ENCODE data around the gene RND1.

RND1 gene

DNA sequence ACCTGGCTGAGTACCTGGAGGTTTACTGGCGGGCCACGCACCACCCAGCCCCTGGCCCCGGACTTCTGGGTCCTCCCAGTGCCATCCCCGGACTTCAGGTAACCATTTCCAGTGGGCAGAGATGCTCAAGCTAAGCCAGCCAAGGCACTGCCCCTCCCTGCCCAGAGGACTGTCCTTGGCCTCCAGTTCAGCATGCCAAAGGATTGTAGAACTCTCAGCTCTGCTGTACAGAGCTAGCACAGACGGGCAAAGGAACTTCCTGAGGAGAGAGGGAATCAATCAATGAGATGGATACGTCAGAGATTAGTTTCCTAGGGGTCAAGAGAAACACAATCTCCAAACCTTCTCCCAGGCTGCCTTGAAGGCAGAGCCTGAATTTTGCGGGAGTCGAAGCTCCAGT, 38.6 kb downstream of the RND1 start:
- no peak for DNase-seq

DNA sequence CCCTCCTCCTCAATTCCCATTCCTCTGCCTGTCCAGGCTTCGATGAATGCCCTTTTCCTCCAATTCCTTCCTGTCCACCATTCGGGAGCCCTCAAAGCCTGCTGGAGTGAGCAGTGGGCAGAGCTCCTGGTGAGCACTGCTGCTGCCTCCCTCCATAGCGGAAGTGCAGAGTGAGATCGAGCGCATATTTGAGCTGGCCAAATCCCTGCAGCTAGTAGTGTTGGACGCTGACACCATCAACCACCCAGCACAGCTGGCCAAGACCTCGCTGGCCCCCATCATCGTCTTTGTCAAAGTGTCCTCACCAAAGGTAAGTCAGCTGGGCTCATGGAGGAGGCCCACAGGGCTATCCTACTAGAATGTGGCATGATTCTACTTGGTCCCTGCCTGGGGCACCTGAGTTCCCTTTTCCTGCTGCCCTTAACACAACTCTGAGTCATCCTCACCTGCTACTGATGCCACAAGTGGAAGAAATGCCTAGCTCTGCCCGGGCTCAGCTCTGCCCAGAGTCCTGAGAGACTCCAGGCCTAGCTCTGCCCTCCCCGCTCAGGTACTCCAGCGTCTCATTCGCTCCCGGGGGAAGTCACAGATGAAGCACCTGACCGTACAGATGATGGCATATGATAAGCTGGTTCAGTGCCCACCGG, 39.3 kb downstream of the RND1 start:
- no peak for DNase-seq

DNA sequence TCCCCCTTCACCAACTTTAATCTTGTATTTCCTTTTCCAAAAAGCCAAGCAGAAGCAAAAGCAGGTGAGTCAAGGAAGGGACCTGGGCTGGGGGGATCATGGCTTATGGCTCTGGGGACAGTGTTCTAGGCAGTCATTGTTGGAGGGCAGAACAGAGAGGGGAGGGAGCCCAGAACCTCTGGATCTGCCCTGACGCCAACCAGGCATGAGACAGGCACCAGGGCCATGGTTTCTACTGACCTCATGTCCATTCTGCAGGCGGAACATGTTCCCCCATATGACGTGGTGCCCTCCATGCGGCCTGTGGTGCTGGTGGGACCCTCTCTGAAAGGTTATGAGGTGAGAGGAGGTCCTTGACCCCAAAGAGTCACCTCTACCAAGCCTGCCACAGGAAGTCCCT, 40.8 kb downstream of the RND1 start:
- DNase-seq = no peak

DNA sequence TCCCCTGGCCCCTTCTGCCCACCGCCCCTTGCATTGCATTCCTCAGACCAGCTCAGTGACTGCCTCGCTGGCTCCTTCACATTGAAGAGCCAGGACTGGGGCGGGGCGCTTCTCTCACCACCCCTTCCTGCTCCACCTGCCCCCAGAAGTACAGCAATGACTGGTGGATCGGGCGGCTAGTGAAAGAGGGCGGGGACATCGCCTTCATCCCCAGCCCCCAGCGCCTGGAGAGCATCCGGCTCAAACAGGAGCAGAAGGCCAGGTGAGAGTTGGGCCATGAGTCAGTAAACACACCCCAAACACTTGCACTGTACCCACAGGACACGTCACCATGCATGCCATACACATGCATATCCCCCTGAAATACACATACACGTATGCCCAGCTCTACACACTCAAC, 41.6 kb downstream of the RND1 start:
- DNase-seq = no peak

DNA sequence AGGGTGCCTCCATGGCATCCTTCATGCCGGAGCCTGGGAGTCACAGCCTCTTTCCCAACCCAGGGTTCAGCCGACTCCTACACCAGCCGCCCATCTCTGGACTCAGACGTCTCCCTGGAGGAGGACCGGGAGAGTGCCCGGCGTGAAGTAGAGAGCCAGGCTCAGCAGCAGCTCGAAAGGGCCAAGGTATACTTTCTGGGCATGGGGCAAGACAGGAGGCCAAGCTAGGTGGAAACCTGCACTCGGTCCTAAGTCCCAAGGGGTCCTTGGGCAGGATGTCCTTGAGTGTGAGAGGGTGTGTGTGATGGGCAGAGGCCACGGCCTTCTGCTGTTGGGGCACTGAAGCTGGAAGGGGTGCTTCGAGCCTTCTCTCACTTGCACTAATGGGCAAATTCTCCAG, 42.4 kb downstream of the RND1 start:
- no peak for DNase-seq

DNA sequence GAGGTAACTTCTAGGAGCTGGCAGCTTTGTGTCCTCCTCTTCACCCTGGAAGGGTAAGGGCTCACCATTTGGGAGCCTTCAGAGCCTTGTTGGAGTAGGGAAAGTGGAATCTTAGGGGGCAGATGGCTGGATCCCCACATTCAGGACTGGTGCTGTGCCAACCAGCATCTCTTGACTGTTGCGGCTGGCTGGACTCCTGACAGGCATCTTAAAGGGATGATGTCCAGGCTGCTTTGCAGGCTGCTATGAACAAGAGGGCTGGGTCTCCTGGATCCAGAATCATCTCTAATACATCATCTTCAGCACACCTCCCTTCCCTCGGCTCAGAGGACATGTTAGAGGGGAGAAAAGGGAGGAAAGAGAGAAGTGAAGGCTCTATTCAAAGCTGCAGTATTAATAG, 43.0 kb downstream of the RND1 start:
- no peak for DNase-seq

DNA sequence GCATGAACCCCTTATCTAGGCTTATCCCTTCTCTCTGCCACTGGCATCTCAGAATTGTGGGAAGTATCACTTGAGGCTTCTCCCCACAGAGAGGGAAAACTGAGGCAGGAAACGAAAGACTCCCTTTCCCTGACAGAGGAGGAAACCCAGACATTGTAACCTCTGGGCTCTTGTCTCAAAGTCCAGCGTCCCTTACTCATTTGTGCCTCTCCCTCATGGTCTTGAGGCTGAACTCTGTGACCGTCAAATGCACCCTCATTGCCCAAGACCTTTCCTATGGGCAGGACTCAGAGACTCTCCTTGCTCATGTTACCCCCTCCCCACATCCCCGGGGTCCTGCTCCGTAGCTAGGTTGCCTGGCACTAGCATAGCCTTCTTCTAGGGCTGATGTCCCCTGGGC, 43.5 kb downstream of the RND1 start:
- DNase-seq = no peak

DNA sequence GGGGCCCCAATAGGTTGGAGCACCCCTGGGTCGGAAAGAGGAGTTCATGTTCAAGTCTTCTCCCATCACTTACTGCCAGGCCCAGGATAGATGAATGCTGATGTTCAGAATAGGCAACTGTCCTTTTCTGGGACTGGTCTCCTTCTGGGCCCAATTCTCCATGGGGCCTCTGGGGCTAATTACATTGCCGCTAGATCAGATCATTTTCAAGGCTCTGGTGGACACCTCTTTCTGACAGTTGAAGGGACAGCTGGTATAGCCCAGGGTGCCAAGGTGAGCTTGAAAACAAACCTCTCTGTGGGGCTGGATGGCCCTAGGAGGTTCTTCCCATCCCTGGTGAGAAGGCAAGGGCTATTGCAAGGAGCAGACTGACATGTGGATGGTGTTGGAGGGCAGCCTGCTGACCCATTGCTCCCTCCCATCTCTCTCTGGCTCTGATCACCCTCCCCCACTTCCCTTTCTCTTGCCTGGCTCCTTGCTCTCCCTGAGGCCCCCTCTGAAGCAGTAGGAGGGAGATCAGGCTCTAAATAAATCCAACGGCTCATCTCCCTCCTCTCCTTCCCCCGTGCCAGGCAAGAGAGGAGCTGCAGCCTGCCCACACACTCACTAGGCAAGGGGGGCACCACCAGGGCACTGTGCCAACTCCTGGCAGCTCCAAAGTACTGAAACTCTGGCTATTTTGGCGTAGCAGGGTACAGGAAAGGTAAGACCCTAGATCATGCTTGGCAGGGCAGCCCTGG, 45.5 kb downstream of the RND1 start:
- DNase-seq = no peak

DNA sequence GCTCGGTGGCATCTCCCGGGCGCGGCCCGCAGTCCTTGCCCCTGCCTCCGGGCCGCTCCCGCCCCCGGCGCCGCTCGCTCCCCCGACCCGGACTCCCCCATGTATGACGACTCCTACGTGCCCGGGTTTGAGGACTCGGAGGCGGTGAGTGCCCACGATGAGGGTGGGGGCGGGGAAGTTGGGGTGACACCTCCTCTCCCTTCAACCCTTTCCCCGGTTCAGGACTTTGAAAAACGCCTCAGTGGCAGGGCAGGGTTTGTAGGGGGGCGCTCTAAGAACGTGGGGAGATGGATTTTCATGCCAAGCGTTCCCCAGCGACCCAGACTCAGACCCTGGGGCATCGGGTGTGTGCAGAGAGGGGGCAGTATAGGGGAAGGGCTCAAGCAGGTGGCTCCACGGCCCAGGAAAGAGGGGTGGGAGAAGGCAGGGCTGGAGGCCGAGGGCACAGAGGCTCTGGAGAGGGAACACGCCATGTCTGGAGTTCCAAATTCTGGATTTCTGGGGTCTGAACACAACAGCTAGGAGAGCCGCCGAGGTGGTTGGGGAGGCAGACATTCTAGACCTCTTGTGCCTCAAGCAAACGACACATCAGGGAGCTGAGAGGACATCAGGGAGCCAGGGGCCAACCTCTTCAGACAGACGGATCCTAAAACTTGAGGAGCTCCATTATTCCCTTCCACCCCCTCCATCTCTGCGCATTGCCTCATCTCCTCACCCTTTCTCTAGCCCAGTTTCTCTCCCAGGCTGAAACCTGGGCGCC, 46.7 kb downstream of the RND1 start:
- peak; percentile 38 for DNase-seq

DNA sequence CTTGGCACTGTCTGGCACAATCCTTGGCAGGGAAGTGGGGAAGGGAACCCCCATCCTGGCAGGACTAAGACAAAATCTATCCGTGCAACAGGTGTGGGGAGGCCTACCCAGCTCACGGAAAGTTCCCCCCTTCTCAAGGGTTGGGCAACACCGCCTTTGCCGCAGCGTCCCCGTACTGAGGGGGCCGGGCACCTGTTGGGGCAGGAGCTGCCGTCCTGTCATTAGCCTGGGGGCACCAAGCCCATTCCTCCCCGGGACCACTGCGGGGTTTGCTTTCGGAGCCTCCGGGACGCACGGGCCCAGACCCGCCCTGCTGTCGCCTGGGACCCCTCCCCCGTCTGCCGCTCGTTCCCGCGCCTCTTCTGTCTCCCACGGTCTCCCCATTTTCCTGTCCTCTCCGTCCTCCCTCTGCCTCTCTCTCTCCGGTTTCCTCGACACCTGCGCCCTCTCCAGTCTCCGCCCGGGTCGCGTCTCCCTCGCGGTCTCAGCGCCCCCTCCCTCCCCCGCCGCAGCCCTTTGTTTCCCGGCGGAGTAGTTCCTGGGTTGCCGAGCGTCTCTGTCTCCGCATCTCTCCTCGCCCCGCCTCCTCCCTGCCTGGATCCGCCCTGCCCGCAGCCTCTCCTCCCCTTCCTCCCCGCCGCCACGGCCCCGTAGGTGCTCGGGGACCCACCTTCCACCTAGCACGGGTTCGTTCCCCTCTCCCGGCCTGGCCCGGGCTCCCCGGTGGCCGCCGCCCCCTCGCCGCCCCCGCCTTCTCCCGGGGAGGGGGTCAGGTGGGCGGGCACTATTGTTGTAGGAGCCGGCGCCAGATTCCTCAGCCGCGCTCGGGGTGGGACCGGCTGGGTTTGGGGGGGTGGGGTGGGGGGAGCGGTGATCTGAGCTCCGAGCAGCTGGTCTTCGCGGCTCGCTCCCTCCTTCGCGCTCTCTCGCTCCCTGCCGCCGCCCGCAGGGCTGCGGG, 47.5 kb downstream of the RND1 start, which contains the start of gene CACNB3:
CACNB3 (plus strand) TSS at position 624 of the 958 bp plus-strand sequence. CDS start 434 bp downstream, outside the sequence.
- peak; percentile 56 for DNase-seq

DNA sequence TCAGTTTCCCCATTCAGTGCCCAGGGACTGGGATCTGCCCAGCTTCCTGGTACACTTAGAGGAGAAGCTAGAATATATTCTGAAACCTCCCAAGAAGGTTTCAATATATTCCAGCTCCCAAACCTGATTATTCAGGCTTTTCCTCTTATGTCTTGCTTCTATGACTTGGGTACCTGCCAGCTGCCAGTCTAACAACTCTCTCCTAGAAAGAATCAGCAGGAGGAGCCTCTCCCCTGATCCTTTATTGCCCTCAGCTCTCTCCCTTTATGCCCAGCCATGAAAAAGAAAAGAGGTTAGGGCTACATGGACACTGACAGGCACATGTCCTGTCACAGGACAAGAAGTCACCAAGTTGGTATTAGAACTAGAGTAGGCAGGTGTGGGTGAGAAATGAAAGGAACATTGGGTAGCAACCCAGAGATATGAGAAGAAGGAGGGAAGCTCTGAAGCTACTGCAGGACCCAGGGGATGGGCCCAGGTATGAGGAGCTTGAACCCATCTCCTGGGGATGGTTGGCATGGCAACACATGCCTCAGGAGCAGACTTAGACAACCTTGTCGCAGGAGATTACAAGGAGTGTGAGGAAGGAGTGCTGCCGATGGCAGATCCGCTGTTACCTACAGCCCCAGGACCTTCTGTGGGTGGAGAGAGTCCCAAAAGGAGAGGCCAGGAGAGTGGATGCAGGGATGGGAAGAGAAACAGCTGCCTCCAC, 49.4 kb downstream of the RND1 start:
- no peak for DNase-seq

DNA sequence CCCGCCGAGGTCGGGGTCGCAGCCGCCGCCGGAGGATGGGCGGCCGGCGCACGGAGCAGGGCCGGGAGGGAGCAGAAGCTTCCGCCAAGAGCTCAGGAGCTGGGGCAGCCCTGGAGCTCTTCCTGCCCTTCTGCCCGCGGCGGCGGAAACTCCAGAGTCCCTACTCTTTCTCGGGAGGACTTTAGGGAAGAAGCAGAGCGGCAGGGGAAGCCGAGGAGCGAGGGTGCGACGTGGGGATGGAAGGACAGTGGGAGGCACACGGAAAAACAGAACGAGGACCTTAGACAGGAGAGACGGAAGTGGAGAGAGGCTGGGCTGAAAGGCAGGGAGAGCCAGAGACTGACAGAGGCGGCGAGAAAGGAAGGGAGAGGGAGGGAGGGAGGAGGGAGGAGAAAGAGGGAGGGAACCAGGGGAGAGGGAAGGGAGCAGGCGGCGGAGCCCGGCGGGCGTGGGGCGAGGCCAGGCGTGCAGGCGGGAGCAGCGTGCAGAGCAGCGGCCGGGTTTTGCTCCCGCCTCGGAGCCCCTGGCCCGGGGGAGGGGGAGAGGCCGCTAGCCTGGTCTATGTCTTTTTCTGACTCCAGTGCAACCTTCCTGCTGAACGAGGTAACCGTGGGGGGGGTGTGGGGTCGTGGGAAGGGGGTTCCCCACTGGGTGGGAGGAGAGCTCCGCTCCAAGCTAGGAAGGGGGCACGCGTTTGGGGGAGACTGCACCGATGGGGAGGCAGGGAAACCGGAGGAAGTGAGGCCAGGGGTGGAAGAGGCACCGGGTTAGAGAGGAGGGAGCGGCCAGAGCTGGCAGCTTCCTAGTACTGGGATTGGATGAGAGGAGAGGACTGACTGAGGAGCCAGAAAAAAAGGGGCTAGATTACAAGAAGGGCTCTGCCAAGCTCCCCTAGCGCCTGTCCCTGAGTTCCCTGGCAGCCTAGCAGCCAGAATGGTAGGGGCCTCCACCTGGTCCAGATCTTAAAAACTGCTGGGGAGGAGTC, 50.3 kb downstream of the RND1 start:
- peak; percentile 82 for DNase-seq

DNA sequence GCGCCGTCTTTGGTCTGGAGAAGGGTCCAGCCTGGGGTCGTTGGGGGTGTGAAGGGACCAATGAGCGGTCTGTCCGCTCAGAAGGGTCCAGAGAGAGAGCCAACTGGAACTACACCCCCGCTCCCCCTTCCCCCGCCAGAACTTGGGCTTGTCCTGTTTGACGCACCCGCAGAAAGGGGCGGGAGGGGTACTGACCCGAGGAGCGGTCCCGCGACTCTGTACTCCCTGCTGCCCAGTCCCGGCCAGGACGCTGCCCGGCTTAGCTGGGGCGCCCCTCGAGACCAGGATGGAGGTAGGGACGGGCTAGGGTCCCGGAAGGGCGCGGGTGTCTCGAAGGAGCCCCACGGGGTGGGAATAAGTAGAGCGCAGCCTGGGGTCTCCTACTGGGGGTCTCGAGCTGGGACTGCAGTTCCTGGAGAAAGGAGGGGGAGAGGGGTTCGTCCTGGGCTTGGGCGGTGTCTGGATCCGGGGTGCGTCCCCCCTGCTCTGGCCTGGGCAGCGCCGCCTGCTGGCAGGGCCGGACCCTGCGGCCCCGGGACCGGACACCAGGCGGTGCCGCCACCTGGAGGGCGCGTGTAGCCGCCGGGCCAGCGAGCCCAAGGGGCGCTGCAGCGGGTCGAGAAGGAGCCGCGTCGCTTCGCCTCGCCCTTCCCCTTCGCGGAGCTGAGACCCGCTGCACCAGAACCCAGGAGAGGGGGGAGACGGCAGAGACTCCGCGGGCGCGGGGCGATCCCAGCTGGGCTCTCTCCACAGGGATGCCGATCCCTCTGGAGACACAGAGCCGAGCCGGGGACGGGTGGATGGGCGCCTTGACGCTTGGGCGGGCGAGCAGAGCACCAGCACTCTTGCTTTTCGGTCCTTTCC, 51.2 kb downstream of the RND1 start:
- DNase-seq = peak; percentile 24

DNA sequence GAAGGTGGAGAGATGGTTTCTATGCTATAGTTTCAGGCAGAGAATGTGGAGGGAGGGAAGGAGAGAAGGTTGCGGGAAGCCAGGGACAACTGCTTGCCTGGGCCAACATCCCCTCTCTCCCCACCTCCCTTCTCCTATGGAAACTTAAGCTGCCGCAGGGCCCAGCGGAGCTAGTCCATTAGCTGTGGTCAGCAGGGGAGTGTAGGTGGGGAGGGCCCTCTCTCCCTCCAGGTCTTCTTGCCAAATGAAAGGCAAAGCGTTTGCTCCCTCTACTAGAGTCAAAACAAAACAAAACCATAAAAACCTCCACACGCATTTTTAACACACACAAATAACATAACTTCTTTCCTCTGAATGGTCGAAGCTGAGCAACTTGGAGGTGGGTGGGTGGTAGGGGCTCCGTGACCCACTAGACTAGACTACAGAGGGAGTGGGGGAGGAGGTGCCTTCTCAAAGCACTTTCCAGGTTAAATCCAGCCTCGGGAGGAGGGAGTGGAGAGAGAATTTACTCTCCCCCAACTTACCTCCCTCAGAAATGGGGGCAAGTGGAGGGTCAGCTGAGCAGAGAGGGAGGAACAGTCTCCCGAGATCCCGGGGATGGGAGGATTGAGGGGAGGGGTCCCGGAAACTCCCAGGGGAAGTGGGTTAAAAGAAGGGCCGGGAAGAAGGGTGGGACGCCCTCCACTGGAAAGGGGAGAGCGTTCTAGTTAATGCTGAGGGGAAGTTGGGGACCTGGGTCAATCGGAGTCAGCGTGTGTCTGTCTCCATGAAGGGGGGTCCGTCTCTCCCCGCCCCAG, 52.0 kb downstream of the RND1 start:
- DNase-seq = no peak

DNA sequence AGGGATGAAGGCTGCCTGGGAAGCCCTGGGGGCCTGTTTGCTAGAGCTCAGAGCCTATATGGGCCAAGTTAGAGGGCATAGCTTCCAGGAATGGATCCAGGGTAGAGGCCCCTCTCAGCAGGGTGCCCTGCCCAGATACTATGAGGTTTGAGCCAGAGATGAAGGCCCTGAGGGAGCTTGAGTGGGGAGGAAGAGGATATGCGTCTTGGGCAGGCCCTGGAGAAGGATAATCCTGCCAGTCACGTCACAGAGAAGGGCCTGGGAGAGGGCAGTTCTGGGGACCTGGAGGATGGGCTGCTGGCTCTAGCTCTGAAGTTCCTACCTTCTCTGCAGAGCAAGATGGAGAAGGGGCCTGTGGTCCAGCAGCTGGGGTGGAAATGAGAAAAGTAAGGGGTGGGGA, 53.3 kb downstream of the RND1 start:
- DNase-seq = no peak

DNA sequence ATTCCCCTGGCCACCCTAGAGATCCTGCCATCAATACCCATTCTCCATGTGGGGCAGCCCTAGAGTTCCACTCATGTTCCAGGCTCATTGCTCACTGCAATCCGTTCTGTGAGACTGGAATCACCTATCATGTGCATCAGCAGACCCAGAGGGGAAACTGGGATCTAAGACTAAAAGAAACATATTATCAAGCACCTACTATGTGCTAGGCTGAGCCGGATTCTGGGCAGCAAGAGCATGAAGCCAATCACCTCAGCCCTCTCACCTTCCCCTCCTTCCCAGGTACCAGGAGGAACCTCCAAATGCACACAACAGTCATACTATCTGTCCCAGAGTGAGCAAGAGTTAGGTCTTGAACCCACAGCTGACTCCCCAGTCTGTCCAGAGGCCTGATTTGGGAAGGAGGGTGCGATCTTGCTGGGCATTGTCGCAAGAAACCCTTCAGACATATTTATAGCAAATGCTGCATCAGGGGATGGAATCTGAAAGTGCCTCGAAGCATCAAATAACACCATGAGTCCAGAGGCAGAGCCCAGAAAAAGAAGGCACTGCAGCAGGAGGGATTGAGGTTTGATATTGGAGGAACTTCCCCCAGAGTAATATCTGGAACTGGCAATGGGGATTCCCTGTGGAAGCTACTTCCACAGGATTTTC, 54.1 kb downstream of the RND1 start:
- no peak for DNase-seq

DNA sequence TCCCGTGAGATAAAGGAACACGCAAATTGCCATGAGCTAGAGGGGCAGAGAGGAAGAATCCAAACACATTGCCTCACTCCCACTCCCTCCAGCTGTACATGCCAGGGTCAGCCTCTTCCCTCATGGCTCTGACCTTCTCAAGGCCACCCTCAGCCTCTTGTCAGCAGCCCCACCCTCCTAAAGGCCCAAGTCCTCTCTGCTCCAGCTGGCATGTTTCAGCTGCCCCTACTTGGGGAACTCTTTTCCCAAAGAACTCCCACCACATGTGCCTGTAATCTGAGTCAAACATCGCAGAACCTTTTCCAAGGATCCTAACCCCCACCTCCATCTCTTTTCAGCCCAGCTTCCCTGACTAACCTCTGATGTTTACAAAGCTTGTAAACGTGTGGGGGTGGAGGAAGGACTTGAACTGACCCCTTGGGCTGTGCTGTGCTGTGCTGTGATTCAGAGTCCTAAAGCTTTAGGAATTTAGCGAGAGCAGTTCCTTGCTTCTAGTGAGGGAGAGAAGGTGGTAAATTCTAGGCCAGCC, 54.7 kb downstream of the RND1 start:
- no peak for DNase-seq

DNA sequence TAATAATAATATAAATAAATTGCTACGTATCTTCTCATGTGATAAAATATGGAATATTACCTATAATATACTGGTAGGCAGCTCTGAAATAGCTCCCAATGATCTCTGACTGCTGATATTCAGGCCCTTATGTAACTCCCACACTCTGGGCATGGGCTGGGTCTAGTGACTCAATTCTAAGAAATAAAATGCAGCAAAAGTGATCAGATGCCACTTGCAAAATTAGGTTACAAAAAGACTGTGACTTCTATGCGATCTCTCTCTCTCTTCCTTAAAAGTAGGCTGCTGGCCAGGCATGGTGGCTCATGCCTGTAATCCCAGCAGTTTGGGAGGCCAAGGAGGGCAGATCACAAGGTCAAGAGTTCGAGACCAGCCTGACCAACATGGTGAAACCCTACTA, 57.7 kb downstream of the RND1 start:
- no peak for DNase-seq
